M059J (cell line): ENCODE measurements around the gene ARHGAP4. TPM values are rescaled to one million over a fixed set of nuclear protein-coding genes. Genes with fewer than 3 reads are reported as not detected.

Source experiments
- DNase-seq: peaks from one replicate; pipeline ENCODE4 v3.0.0-alpha.2; 2012; ENCODE audit warnings: low read depth
- total RNA-seq: library from RNA; depleted of rRNA; stranded (reverse); fragments of >200 nt; shearing (Covaris generic); gene quantifications from 2 replicates; pipeline ENCODE4 v1.2.3, GENCODE V29; 2014; rRNA removed

Gene ARHGAP4
- total RNA-seq, 1 experiment from 2014 or later: 3.1 TPM

DNA sequence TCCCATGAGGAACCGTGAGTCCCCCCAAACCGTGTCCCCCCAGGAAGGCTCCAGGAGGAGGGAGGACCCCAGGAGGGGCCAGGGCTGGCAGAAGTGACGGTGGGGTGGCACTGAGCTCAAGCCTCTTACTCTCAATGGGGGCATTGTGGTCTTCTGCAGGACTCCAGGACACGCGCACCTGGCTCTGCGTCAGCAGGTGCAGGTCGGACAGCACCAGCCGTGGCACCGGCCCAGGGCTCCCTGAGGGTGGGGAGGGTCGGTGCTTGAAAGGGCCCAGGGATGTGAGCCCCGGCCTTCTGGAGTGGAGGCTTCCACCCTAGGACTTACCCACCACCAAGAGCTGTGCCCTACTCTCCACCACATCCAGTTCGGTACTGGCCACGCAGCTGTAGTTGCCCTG lies 58.4 kb downstream of the ARHGAP4 start:
- DNase-seq: no peak

DNA sequence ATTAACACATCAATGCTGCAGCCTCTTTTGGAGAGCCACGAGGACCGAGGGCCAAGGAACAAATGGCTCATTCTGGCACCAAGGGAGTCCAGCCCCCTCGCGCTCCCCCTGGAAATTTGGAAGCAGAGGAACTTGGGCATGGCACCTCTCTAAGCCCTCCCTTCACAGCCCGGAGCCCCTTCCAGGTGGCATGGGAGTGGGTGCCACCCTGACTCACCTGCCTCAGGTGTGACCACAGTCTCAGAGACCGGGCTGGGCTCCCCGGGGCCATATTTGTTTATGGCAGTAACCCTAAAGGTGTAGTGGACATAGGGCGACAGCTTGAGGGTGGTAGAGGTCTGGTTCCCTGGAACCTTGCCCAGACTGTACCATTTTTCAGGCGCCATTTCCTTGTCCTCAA lies 58.9 kb downstream of the ARHGAP4 start:
- DNase-seq: no peak

- DNase-seq: no peak
These were observed 59.6 kb downstream of the ARHGAP4 start for GRCh38 chrX:153866302-153867019.

DNA sequence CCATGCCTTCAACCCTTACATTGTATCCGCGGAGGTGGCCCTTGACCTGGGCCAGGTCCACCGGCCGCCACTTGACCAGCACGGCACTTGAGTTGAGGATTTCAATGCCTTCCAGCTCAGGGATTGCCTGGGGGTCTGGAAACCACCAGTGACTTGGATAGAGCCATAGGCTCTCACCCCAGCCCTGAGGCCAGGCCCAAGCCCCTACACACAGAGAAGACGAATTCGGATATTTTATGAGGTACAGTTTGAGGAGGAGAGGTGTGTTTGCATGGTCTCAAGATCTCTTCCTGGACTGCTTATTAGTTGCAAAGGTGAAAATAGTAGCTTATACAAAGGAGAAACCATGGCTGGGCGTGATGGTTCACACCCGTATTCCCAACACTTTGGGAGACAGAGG lies 60.4 kb downstream of the ARHGAP4 start:
- no peak for DNase-seq

DNA sequence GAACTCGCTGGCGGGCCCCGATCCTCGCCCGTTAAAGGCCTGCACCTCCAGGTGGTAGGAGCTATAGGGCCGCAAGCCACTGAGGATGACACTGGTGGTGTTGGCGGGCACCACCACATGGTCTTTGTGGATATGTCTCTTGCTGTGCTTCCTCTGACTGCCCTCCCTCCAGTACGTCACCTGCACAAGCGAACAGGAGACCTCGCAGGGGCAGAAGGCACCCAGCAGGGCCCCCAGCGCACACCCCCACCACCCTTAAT lies 60.8 kb downstream of the ARHGAP4 start:
- DNase-seq: no peak

DNA sequence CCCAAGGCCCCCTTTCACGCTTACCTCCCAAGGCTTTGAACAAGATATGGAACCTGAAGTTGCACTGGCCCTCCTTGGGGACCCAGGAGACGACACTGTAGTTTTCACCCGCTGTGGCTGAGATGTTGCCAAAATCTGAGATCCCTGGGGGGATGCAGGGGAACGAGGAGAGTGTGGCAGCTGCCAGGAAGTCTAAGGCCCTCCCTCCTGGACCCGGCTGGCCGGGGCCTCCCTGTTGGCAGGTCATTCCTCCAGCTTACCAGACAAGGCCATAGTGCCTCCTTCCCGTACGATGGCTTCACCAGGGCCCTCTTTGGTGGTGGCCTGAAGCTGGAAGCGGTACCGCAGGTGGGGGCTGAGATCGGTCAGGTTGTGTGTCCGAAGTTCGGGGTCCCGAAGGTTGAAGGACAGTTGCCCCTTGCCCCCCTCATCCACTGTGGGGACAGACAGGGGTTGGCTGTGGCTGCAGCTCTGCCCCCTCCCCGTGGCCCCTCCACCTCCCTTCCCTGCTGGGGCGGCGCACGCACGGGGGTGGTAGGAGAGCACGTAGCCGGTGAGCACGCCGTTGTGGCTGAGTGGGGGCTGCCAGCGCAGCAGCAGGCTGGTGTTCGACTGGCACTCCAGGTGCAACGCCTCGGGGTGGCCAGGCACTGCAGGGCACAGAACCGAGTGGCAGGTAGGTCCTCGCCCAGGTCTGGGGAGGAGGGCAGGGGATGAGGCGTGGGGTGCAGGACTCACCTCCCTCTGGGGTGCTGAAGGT lies 61.3 kb downstream of the ARHGAP4 start:
- no peak for DNase-seq

DNA sequence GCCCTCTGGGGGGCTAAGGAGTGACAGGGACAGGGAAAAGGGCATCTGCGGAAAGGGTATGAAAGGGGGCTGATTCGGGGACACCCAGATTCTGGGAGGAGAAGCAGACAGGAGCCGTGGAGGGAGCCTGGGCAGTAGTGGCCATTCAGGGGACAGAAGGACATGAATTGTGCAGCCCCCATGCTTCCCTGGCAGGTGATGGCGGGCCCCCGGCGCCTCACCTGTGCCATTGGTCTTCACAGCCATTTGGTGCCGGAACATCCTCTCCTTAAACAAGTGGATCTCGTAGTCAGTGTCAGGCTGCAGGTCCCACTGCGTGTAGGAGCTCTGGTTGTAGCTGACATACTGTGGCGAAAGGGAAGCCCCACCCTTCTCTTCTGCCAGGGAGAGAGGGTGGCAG lies 62.0 kb downstream of the ARHGAP4 start:
- no peak for DNase-seq

- no peak for DNase-seq
These were observed 62.6 kb downstream of the ARHGAP4 start for GRCh38 chrX:153863251-153863991.

- no peak for DNase-seq
These were observed 63.5 kb downstream of the ARHGAP4 start for GRCh38 chrX:153862369-153863250.

DNA sequence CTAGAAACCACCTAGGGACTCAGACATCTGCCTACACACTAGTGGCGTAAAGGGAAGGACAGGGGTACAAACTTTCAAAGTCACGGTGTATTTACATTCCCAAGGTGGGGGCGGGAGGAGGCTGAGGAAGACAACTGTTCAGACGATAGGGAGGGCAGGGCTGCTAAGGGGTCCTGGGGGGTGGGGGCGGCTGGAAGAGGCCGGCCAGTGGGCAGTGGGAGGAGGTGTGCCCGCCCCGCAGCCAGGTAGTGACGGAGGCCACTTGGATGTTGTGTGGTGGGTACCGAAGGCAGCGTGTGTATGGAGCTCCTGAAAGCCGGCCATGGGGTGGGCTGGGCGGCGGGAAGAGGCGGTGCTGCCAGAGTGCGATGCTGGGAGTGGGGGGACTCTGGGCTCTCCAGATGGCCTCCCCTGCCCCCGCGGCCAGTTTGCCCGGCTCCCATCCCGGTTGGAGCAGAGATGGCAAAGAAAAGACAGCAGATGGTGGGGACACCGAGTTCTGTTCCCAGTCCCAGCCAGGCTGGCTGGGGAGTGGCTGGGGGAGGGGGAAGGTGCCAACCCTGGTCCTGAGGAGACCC lies 64.2 kb downstream of the ARHGAP4 start:
- DNase-seq: no peak

DNA sequence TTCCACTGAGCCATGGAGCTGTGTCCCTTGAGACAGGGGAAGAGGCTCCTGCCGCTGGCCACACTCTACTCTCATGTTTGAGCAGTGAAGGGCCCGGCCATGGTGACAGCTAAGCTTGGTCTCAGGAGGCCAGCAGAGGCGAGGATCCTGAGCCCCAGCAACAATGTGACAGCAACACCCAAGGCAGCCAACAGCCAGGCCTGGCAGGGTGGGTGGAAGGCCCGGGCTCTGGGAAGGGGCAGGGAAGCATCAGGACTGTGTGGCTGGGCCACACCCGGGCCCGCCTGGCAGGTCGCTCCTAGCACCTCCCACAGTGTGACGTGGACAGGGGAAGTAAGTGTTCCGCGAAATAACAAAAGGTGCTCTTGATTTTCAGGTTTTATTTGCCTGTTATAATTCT lies 64.9 kb downstream of the ARHGAP4 start:
- DNase-seq: no peak

Other genes starting within 250 kb of the ARHGAP4 start
- 13.6 and 24.5 TPM in 2 replicates for gene SLC6A8, start 238.3 kb downstream of the ARHGAP4 start, total RNA-seq
- gene BCAP31, start 201.9 kb downstream of the ARHGAP4 start, total RNA-seq: 384 and 401 TPM in 2 replicates
- 27.4 and 42.9 TPM in 2 replicates for gene ABCD1, start 201.4 kb downstream of the ARHGAP4 start, total RNA-seq
- 1.2 and 2.2 TPM in 2 replicates for gene PLXNB3, start 162.0 kb downstream of the ARHGAP4 start, total RNA-seq
- 0.20 TPM in 1 of 2 replicates, not detected in the other for gene SRPK3, start 145.2 kb downstream of the ARHGAP4 start, total RNA-seq
- gene IDH3G, start 131.9 kb downstream of the ARHGAP4 start, total RNA-seq: 131 and 165 TPM in 2 replicates
- 455 and 477 TPM in 2 replicates for gene SSR4, start 131.6 kb downstream of the ARHGAP4 start, total RNA-seq
- gene PDZD4, start 95.7 kb downstream of the ARHGAP4 start, total RNA-seq: 1.9 and 2.7 TPM in 2 replicates
- gene L1CAM, start 40.1 kb downstream of the ARHGAP4 start, total RNA-seq: 186 and 313 TPM in 2 replicates
- gene AVPR2, start 21.6 kb downstream of the ARHGAP4 start, total RNA-seq: 1.9 and 2.7 TPM in 2 replicates
- gene NAA10, start 8.8 kb upstream of the ARHGAP4 start, total RNA-seq: 285 and 384 TPM in 2 replicates
- not detected in 2 replicates for gene RENBP, start 18.4 kb upstream of the ARHGAP4 start, total RNA-seq
- 33.9 and 72.3 TPM in 2 replicates for gene HCFC1, start 45.6 kb upstream of the ARHGAP4 start, total RNA-seq
- 8.1 and 10.3 TPM in 2 replicates for gene TMEM187, start 46.5 kb upstream of the ARHGAP4 start, total RNA-seq
- 89.3 and 152 TPM in 2 replicates for gene IRAK1, start 93.6 kb upstream of the ARHGAP4 start, total RNA-seq
- 53.9 and 61.4 TPM in 2 replicates for gene MECP2, start 171.5 kb upstream of the ARHGAP4 start, total RNA-seq
- gene OPN1LW, start 218.0 kb upstream of the ARHGAP4 start, total RNA-seq: not detected in 2 replicates